Caco-2 (cell line): ENCODE data around the gene HCAR1. TPM values are rescaled to one million over a fixed set of nuclear protein-coding genes. Genes with fewer than 3 reads are reported as not detected.

Experiments
- BruUV-seq: library from RNA; stranded (reverse); fragments of 400-500 nt; replicated peaks from 2 replicates; lab custom pipeline; 2021; lab: Mats Ljungman, UMichigan
- CTCF ChIA-PET: fragments of 300-600 bp; sonication (Branson Sonifier 250); formaldehyde crosslinking; loops from one replicate; lab custom pipeline; 2022; ENCODE audit warnings: antibody characterized with exemption; lab: Charles Lee
- POLR2A ChIA-PET: fragments of 300-600 bp; sonication (Branson Sonifier 250); formaldehyde crosslinking; loops from one replicate; lab custom pipeline; 2022; ENCODE audit warnings: antibody characterized with exemption; lab: Charles Lee
- DNase-seq, 2 experiments: peaks; one replicate each; pipeline versions ENCODE4 v3.0.0 to v3.0.0-alpha.2; 2020 to 2022
- H3K27me3 ChIP-seq: replicated peaks from 2 replicates; pipeline ENCODE4 v1.6.0; 2011; ENCODE audit warnings: low read length; ENCODE audit not compliant: control insufficient read depth, insufficient read depth
- H3K36me3 ChIP-seq: 2 replicates; pipeline ENCODE4 v1.5.1; 2011; ENCODE audit warnings: low read length; ENCODE audit not compliant: control insufficient read depth, insufficient read depth
- H3K4me1 ChIP-seq: fragments of 250-450 bp; sonication (Bioruptor Pico); 2 replicates; pipeline ENCODE4 v1.5.1; 2020; ENCODE audit warnings: mild to moderate bottlenecking
- H3K4me3 ChIP-seq: 2 replicates; pipeline ENCODE4 v1.5.1; 2011; ENCODE audit warnings: low read depth, mild to moderate bottlenecking, control low read depth, low read length
- H3K9me3 ChIP-seq: fragments of 250-450 bp; sonication (Bioruptor Pico); 2 replicates; pipeline ENCODE4 v1.5.1; 2020; ENCODE audit warnings: mild to moderate bottlenecking, moderate library complexity
- H3K27ac Mint-ChIP-seq: one replicate; pipeline ENCODE4 v1.8.0; 2022; ENCODE audit warnings: mixed read lengths; ENCODE audit not compliant: unreplicated experiment
- H3K27me3 Mint-ChIP-seq: one replicate; pipeline ENCODE4 v1.8.0; 2022; ENCODE audit warnings: mixed read lengths; ENCODE audit not compliant: insufficient read depth, unreplicated experiment
- H3K36me3 Mint-ChIP-seq: one replicate; pipeline ENCODE4 v1.8.0; 2022; ENCODE audit warnings: mild to moderate bottlenecking, mixed read lengths; ENCODE audit not compliant: insufficient read depth, unreplicated experiment
- H3K4me1 Mint-ChIP-seq: one replicate; pipeline ENCODE4 v1.8.0; 2022; ENCODE audit warnings: low read depth, mixed read lengths; ENCODE audit not compliant: unreplicated experiment
- H3K4me3 Mint-ChIP-seq: one replicate; pipeline ENCODE4 v1.8.0; 2022; ENCODE audit warnings: mild to moderate bottlenecking, moderate library complexity, mixed read lengths; ENCODE audit not compliant: unreplicated experiment
- H3K9me3 Mint-ChIP-seq: one replicate; pipeline ENCODE4 v1.8.0; 2022; ENCODE audit warnings: mixed read lengths; ENCODE audit not compliant: unreplicated experiment
- intact Hi-C: fragments of 100-400 bp; cut with micrococcal nuclease; formaldehyde crosslinking; loops from one replicate; pipeline ENCODE4 v1.10.0; 2022; ENCODE audit not compliant: unreplicated experiment
- total RNA-seq: library from RNA; stranded (reverse); gene quantifications from 2 replicates; pipeline ENCODE4 v1.2.3, GENCODE V29; 2022
- TF ChIP-seq, protein P1 (sequence below), 2 experiments: fragments of 200-600 bp in 1 of 2; IDR thresholded peaks; 1 replicate in 1 of 2; 2 replicates in 1 of 2; pipeline versions ENCODE4 v1.5.1 to v1.8.0; 2011 to 2022; ENCODE audit warnings: antibody characterized with exemption in 1 of 2, control low read depth in 1 of 2, inconsistent platforms in 1 of 2, low read depth in 1 of 2, low read length in 1 of 2, mild to moderate bottlenecking in 1 of 2, moderate library complexity in 1 of 2; ENCODE audit not compliant: insufficient read depth in 1 of 2, severe bottlenecking in 1 of 2, unreplicated experiment in 1 of 2

The HCAR1 gene
- total RNA-seq, 1 experiment from 2014 or later, result 3.7 TPM

DNA sequence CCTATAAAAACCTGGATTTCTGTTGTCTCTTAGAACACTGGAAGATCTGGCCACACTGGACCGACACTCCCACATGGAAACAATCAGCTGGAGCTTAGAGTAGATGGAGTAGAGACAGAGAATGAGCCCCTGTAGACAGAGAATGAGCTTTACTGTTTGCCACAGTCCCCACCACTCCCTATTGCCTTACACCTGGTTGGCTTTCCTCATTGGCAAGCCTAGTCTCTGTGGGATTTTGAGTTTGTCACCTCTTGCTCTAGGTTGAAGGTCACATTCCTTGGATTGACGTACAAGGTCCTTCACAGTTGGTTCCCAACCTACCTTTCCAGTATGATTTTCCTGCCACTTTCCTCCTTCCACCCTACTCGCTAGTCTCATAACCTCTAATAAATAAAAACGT, 2.0 kb upstream of the HCAR1 start:
- BruUV-seq, result no TSS peak
- H3K36me3 Mint-ChIP-seq, result no peaks in the 10 kb centered on the region
- no peaks in the 10 kb centered on the region for H3K27me3 Mint-ChIP-seq
- no peak for DNase-seq
- H3K4me3 Mint-ChIP-seq, result no peak overlapping the region
- Histone ChIP-seq H3K4me3 (no peak overlapping the region), H3K36me3 (no peaks in the 10 kb centered on the region), H3K9me3 (no peaks in the 10 kb centered on the region), H3K27me3 (no peaks in the 10 kb centered on the region), H3K4me1 (peaks cover 23% of the 10 kb centered on the region)
- ChIA-PET POLR2A (no interaction called here), CTCF (no interaction called here)
- TF ChIP-seq, protein P1, sequence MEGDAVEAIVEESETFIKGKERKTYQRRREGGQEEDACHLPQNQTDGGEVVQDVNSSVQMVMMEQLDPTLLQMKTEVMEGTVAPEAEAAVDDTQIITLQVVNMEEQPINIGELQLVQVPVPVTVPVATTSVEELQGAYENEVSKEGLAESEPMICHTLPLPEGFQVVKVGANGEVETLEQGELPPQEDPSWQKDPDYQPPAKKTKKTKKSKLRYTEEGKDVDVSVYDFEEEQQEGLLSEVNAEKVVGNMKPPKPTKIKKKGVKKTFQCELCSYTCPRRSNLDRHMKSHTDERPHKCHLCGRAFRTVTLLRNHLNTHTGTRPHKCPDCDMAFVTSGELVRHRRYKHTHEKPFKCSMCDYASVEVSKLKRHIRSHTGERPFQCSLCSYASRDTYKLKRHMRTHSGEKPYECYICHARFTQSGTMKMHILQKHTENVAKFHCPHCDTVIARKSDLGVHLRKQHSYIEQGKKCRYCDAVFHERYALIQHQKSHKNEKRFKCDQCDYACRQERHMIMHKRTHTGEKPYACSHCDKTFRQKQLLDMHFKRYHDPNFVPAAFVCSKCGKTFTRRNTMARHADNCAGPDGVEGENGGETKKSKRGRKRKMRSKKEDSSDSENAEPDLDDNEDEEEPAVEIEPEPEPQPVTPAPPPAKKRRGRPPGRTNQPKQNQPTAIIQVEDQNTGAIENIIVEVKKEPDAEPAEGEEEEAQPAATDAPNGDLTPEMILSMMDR (IDR thresholded peaks at IDR 0.05; ENCODE audit: insufficient read depth in 1 of 2, low read depth in 1 of 2, low read length in 1 of 2, severe bottlenecking in 1 of 2, unreplicated experiment in 1 of 2), result no peak
- intact Hi-C loops, result no loop called here
- H3K9me3 Mint-ChIP-seq, result no peaks in the 10 kb centered on the region
- H3K27ac Mint-ChIP-seq, result no peak overlapping the region
- H3K4me1 Mint-ChIP-seq, result no peaks in the 10 kb centered on the region

- Histone ChIP-seq H3K27me3 (no peaks in the 10 kb centered on the region), H3K4me1 (peaks cover 27% of the 10 kb centered on the region), H3K4me3 (no peak overlapping the region), H3K36me3 (no peaks in the 10 kb centered on the region), H3K9me3 (no peaks in the 10 kb centered on the region)
- no TSS peak for BruUV-seq
- intact Hi-C loops, result no loop called here
- Mint-ChIP-seq H3K27ac (no peak overlapping the region), H3K9me3 (no peaks in the 10 kb centered on the region), H3K4me3 (no peak overlapping the region), H3K4me1 (no peaks in the 10 kb centered on the region), H3K36me3 (no peaks in the 10 kb centered on the region), H3K27me3 (no peaks in the 10 kb centered on the region)
- TF ChIP-seq, protein P1 (IDR thresholded peaks at IDR 0.05; ENCODE audit: insufficient read depth in 1 of 2, low read depth in 1 of 2, low read length in 1 of 2, severe bottlenecking in 1 of 2, unreplicated experiment in 1 of 2), result no peak
- POLR2A ChIA-PET, result no interaction called here
- CTCF ChIA-PET, result no interaction called here
- DNase-seq, result no peak
Observed at GRCh38 chr12:122732170-122732569, 1.5 kb upstream of the HCAR1 start.

GRCh38 chr12:122729583-122730214, 945 bp downstream of the HCAR1 start:
- ChIA-PET POLR2A (no interaction called here), CTCF (interaction anchor here (1.1 kb wide), 1 partner anchor 92 kb away, joined by 7 read pairs; no protein-coding TSS in a partner anchor)
- H3K4me1 ChIP-seq, result peaks cover 50% of the 10 kb centered on the region
- H3K4me3 ChIP-seq, result peak overlapping the region; percentile 47
- no peaks in the 10 kb centered on the region for H3K36me3 Mint-ChIP-seq
- peaks cover 10% of the 10 kb centered on the region for H3K4me1 Mint-ChIP-seq
- peak overlapping the region; percentile 81 for H3K27ac Mint-ChIP-seq
- H3K9me3 Mint-ChIP-seq, result no peaks in the 10 kb centered on the region
- no TSS peak for BruUV-seq
- TF ChIP-seq, protein P1 (IDR thresholded peaks at IDR 0.05; ENCODE audit: insufficient read depth in 1 of 2, low read depth in 1 of 2, low read length in 1 of 2, severe bottlenecking in 1 of 2, unreplicated experiment in 1 of 2), result no peak
- DNase-seq, result no peak
- peak overlapping the region; percentile 90 for H3K4me3 Mint-ChIP-seq
- H3K27me3 Mint-ChIP-seq, result no peaks in the 10 kb centered on the region
- intact Hi-C loops, result loop anchor here (2.0 kb wide), 1 partner anchor 51 kb away; no protein-coding TSS in a partner anchor
- no peaks in the 10 kb centered on the region for H3K27me3 ChIP-seq
- no peaks in the 10 kb centered on the region for H3K9me3 ChIP-seq
- H3K36me3 ChIP-seq, result no peaks in the 10 kb centered on the region
